Lung (tissue), 12 donors: ENCODE data around the gene RFX1. TPM values are rescaled to one million over a fixed set of nuclear protein-coding genes. Genes with fewer than 3 reads are reported as not detected.
"Not testable (repeated sequence)": the region's sequence is repeated elsewhere in the genome, so short reads cannot be mapped to it uniquely, and the experiment has no call there.

Experiments used
- ATAC-seq: fragments of 200-7000 bp; cut with Tn5 transposase; one replicate; pipeline ENCODE4 v1.9.1; 2020; ENCODE audit warnings: moderate number of reproducible peaks; ENCODE audit not compliant: insufficient read depth, low FRiP score
- DNase-seq, 3 donors: peaks; one replicate each; pipeline ENCODE4 v3.0.0-alpha.2; 2013 to 2017
- H3K27ac ChIP-seq, 2 donors: one replicate each; pipeline ENCODE4 v1.5.1; 2013; ENCODE audit warnings: mild to moderate bottlenecking in 2 of 2, moderate library complexity in 2 of 2, control low read depth in 1 of 2, inconsistent platforms in 1 of 2, low read depth in 1 of 2, low read length in 1 of 2
- H3K27me3 ChIP-seq, 3 donors: one replicate each; pipeline ENCODE4 v1.5.1; 2013; ENCODE audit warnings: low read length in 2 of 3; ENCODE audit not compliant: control insufficient read depth in 3 of 3, insufficient read depth in 3 of 3
- H3K36me3 ChIP-seq, 4 donors: one replicate each; pipeline ENCODE4 v1.5.1; 2013; ENCODE audit warnings: low read length in 4 of 4, mild to moderate bottlenecking in 1 of 4, moderate library complexity in 1 of 4; ENCODE audit not compliant: control insufficient read depth in 4 of 4, insufficient read depth in 4 of 4
- H3K4me1 ChIP-seq, 5 donors: one replicate each; pipeline ENCODE4 v1.5.1; 2013; ENCODE audit warnings: low read length in 5 of 5, mild to moderate bottlenecking in 2 of 5, moderate library complexity in 1 of 5; ENCODE audit not compliant: control insufficient read depth in 5 of 5, insufficient read depth in 5 of 5
- H3K4me3 ChIP-seq: one replicate; pipeline ENCODE4 v1.5.1; 2013; ENCODE audit warnings: mild to moderate bottlenecking, control low read depth, moderate library complexity
- H3K9ac ChIP-seq, 2 donors: one replicate each; pipeline ENCODE4 v1.5.1; 2013; ENCODE audit warnings: low read length in 2 of 2, control low read depth in 1 of 2; ENCODE audit not compliant: insufficient read depth in 1 of 2
- H3K9me3 ChIP-seq, 4 donors: one replicate each; pipeline ENCODE4 v1.5.1; 2013; ENCODE audit warnings: low read length in 3 of 4, mild to moderate bottlenecking in 1 of 4, moderate library complexity in 1 of 4; ENCODE audit not compliant: control insufficient read depth in 4 of 4, insufficient read depth in 3 of 4
- WGBS, 2 donors: extraction: QIAGEN DNeasy Blood & Tissue Kit; methylation state at CpG; one replicate each; pipeline ENCODE4 v1.1.7; 2013; 5-methylcytosine and 5-hydroxymethylcytosine counted together
- polyA plus RNA-seq, 2 donors: library from polyadenylated mRNA; stranded (reverse); fragments of 200-250 nt; gene quantifications; one replicate each; pipeline ENCODE4 v1.2.1, GENCODE V29; 2013
- total RNA-seq, 2 donors: library from RNA; depleted of rRNA in 1 of 2; stranded (reverse); fragments of >200 nt in 1 of 2; gene quantifications; one replicate each; pipeline ENCODE4 v1.2.1, GENCODE V29; 2014 to 2021
- TF ChIP-seq, protein P1 (sequence below): IDR thresholded peaks from 2 replicates; pipeline ENCODE4 v1.5.1; 2012; ENCODE audit warnings: mild to moderate bottlenecking; ENCODE audit errors: control extremely low read depth, extremely low read depth
- donor health status: control.
- donor health status: control.
- donor health status: Bipolar disorder and iron deficiency.
- donor health status: healthy.
- donor health status: DM: yes; HTN: yes; CAD: no.

RFX1 gene
- total and polyA plus RNA-seq, 4 donors = 5.7 to 18.6 (median 8.0) TPM

GRCh38 chr19:13968383-13968935 lies 37.7 kb downstream of the RFX1 start:
- Histone ChIP-seq H3K4me1 (no peaks in the 10 kb centered on the region), H3K27ac (no peak overlapping the region), H3K4me3 (no peak overlapping the region), H3K9ac (no peak overlapping the region), H3K36me3 (peaks cover 6 to 62% (median 16%) of the 10 kb centered on the region in 4 donors), H3K27me3 (no peaks in the 10 kb centered on the region), H3K9me3 (no peaks in the 10 kb centered on the region)
- TF ChIP-seq, protein P1, sequence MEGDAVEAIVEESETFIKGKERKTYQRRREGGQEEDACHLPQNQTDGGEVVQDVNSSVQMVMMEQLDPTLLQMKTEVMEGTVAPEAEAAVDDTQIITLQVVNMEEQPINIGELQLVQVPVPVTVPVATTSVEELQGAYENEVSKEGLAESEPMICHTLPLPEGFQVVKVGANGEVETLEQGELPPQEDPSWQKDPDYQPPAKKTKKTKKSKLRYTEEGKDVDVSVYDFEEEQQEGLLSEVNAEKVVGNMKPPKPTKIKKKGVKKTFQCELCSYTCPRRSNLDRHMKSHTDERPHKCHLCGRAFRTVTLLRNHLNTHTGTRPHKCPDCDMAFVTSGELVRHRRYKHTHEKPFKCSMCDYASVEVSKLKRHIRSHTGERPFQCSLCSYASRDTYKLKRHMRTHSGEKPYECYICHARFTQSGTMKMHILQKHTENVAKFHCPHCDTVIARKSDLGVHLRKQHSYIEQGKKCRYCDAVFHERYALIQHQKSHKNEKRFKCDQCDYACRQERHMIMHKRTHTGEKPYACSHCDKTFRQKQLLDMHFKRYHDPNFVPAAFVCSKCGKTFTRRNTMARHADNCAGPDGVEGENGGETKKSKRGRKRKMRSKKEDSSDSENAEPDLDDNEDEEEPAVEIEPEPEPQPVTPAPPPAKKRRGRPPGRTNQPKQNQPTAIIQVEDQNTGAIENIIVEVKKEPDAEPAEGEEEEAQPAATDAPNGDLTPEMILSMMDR = no peak
- WGBS, 2 donors = 96% methylated on average over 22 of the region's 22 CpGs
- DNase-seq (no peak), ATAC-seq (no peak)

GRCh38 chr19:13967206-13967605 lies 38.9 kb downstream of the RFX1 start:
- H3K27ac ChIP-seq, H3K27me3 ChIP-seq, H3K9me3 ChIP-seq, ATAC-seq, H3K9ac ChIP-seq, H3K4me3 ChIP-seq, DNase-seq, H3K4me1 ChIP-seq: not testable (repeated sequence)
- 94 to 97% methylated on average over 8 of the region's 8 CpGs for WGBS, 2 donors
- H3K36me3 ChIP-seq = peaks cover 6 to 63% (median 15%) of the 10 kb centered on the region in 4 donors

DNA sequence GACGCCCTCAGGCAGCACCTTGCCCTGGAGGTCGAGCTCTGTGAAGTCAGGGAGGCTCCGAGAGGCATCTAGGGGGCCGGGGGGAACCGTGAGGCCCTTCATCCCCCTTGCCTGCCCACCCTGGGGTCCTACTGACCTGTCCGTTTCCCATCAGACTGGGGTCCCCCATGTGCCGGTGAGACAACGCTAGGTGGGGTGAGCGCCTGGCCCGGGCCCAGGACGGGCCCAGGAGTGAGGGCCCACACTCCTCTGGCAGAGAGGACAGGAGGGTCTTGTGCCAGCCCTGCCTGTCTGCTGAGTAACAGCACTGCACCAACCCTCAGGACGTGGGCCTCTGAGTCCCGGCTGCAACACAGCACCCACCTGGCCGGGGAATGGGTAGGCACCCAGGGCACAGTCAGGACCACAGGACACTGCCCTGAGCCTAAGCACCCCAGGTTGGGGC lies 39.4 kb downstream of the RFX1 start:
- Histone ChIP-seq H3K4me3 (no peak overlapping the region), H3K36me3 (peaks cover 6 to 66% (median 14%) of the 10 kb centered on the region in 4 donors), H3K4me1 (peaks cover 0 to 4% (median 0%) of the 10 kb centered on the region in 5 donors), H3K27me3 (no peaks in the 10 kb centered on the region), H3K9ac (no peak overlapping the region), H3K9me3 (no peaks in the 10 kb centered on the region), H3K27ac (no peak overlapping the region)
- DNase-seq (no peak), ATAC-seq (no peak)
- TF ChIP-seq, protein P1 = no peak
- WGBS, 2 donors = 96 to 97% methylated on average over 14 of the region's 14 CpGs

DNA sequence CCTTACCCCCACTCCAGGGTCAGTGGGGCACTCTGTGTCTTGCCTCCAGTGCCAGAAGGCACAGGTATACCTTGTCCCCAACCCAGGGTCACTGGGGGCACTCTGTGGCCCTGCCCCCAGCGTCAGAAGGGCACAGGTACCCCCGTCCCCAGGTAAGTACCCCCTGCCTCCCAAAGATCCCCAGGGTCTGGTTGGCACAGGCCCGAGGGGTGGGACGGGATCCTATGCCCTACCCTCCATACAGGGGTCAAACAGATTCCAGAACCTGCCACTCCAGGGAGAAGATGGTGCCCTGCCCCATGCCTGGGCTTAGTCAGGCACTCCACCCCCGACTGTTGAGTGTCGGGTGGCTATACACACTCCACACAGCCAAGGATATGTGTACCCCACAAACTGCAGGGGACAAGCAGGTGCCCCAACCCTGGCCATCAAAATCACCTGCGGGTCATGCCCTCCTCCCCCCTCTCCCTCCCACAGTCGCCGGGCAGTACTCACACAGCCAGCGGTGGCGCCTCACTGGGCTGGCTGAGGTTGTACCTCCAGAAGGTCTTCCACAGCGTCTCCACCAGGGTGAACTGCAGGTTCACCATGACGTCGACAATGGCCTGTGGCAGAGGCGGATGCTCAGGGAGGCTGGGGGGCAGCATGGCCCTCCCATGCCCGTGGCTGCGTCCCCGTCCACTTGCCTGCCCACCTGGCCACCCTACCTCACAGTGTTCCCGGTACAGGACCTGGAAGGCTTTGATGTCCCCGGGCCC lies 40.0 kb downstream of the RFX1 start:
- H3K27ac ChIP-seq = no peak overlapping the region
- DNase-seq (no peak), ATAC-seq (no peak)
- TF ChIP-seq, protein P1 = no peak
- no peaks in the 10 kb centered on the region for H3K9me3 ChIP-seq
- 95 to 96% methylated on average over 20 of the region's 20 CpGs for WGBS, 2 donors
- peaks cover 0 to 4% (median 0%) of the 10 kb centered on the region in 5 donors for H3K4me1 ChIP-seq
- no peak overlapping the region for H3K4me3 ChIP-seq
- no peak overlapping the region for H3K9ac ChIP-seq
- H3K27me3 ChIP-seq = no peaks in the 10 kb centered on the region
- peaks cover 6 to 70% (median 14%) of the 10 kb centered on the region in 4 donors for H3K36me3 ChIP-seq
